Measurements from ENCODE around the gene RMND5A.

The RMND5A gene

DNA sequence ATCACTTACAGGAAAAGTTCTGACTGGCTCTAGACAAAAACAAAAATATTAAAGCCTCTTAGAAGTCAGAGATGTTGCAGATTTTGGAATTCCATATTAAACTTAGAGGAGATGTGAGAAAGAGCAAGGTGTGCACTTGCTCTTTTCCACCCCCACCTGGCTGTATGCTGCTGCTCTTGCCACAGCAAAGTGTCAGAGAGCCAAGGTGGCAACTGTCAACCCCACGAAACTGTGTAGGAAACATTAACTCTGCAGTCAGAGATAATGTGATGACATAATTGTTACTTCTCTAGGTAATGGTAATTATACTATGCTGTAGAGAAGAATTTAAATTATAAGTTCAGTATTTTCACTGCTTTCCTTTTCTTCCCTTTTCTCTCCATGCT, 45.2 kb downstream of the RMND5A start:
- DNase-seq (ENCODE audit: low read depth in 2 of 2) = no peak

DNA sequence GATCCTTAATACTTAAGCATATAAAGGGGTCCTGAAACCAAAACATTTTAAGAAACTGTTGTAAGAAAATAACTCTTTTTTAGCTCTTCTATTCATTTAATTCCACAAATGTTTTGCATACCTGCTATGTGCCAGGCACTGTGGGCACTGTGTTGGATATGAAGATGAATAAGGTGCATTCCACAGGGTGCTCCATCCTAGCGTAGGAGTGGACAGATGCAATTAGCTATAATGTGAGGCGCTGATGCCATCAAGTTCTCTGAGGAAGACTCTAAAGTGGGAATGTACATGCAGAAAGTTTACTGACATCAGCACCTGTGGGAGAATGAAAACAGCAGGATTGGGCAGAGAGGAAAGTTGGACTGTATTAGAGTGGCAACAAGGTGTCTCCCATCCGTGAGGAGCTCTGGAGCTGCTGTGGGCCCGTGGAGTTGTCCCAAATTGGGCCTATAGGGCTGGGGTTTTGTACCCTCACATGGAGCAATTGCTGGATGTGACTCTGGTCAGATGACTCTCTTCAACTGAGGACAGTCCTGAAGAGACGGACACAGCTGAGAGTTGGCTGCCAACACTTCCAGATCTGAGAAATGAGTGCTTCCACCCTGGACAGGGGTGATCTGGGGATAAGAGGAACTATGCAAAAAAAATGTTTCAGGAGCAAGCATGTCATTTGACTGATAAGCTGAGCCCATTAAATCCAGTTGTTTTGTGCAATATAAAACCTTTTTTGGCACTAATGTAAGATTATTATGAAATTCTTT, 48.3 kb downstream of the RMND5A start:
- DNase-seq (ENCODE audit: low read depth in 2 of 2) = no peak

DNA sequence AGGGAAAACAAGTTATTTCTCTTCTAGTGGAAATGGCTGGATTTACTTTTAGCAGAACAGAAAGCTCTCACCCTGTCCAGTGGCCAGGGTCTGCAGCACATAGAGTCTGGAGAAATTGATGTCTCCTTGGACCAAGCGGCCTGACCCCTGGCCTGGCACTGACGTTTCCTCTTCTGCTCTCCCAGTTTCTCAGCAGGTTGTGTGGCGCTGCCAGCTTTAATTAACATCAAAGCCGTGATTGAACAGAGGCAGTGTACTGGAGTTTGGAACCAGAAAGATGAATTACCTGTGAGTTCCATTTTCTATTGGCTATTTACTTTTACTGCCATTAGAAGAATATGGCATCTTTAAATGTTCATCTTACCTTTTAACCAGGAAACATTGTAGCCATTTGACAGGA, 49.7 kb downstream of the RMND5A start:
- no peak for DNase-seq (ENCODE audit: low read depth in 2 of 2)

DNA sequence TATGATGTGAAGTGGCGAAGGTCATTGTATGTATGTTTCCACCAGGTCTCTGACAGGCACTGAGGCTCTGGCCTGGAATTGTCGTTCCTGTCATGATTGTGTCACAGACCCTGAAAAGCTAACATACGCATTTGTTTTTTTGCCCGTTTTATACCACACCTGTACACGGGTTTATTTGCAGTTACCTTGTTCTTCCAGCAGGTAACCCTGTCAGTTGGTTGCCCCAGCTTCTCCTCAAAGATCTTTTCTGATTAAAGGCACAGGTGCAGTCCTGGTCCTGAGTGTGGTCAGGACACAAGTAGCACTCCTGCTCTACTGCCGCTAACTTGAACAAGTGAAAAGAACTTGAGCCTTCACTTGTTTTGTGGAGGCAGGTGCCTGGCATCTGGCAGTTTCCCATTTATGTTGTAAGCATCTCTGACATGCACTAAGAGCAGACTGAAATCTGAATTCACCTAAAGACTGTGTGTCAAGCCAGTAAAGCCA, 50.8 kb downstream of the RMND5A start:
- no peak for DNase-seq (ENCODE audit: low read depth in 2 of 2)

DNA sequence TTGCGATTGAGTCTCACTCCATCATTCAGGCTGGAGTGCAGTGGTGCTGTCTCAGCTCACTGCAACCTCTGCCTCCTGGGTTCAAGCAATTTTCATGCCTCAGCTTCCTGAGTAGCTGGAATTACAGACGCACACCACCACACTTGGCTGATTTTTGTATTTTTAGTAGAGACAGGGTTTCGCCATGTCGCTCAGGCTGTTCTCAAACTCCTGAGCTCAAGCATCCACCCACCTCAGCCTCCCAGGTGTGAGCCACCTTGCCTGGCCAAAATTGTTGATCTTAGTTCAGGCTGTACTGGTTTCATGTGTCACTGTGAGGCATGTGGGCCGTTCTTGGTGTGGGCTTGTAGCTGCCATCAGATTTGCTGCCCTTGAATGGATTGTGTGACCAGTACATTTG, 52.5 kb downstream of the RMND5A start:
- DNase-seq (ENCODE audit: low read depth in 2 of 2) = no peak

DNA sequence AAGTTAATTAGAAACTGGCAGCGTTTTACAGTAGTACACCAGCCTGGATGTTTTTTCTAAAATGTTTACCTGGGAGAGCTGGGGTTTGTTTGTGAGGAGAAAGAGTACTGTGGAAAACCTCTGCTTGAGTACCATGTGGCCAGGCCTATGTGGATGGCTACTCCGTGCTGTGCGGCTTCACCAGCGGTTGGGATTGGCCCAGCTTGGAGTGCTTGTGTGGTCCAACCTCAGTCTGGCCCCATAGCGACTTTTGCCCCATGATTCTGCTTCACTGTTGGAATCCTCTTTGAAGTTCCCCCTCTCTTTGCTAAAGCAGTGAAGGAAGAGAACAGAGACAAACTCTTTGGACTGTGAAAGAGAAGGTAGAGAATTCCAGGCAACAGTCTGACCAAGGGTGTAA, 54.8 kb downstream of the RMND5A start:
- DNase-seq (ENCODE audit: low read depth in 2 of 2) = no peak

DNA sequence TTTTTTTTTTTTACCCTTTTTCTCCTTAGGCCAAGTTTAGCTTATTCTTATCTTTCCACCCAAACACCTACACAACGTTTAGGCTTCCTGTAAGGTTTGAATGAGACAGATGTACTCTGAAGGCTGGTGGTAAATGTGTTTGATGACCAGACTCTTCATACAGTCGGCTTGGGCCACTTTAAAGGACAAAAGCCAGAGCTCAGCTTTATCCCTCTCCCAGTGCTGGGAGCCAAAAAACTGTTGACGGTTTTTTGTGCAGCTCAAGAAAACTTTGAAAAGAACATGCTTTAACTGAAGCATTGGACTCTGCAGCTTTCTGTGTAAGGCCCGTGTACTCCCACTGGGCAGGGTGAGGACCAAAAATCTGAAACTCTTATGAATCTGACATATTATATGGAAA, 55.2 kb downstream of the RMND5A start:
- DNase-seq (ENCODE audit: low read depth in 2 of 2) = no peak

DNA sequence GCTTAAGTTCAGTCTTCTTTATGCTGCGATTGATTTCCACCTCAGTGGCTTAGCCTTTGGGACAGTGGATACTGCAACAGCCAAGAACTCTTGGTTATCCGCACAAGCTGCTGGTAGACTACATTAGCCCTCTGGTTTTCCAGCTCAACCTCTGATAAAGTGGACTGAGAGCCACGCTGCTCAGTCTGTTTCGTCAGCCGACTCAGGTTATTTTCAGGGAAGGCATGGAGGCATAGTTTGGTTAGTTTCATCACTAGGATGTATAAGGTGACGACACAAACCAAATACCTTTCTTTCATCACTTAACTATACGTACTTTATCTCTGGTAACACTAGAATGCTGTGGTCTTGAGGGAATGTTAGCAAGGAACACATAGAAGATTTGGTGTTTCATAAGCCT, 56.4 kb downstream of the RMND5A start:
- DNase-seq (ENCODE audit: low read depth in 2 of 2) = no peak

DNA sequence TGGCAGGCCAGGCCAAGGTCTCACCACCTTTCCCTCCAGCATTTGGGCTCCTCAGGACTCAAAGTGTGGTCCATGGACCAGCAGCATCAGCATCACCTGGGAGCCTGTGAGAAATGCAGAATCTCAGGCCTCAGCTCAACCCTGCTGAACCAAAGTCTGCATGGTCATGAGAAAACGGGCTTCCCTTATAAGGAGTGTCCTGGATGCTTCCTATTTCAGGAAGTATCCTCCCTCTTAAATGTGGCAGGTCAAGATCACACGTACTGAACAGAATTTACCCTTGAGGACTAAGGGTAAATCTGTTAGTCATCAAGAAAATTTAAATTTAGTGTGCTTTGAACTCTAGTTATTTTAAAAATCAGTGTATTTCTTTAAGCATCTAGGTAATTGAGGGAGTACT, 58.9 kb downstream of the RMND5A start:
- DNase-seq (ENCODE audit: low read depth in 2 of 2) = no peak

DNA sequence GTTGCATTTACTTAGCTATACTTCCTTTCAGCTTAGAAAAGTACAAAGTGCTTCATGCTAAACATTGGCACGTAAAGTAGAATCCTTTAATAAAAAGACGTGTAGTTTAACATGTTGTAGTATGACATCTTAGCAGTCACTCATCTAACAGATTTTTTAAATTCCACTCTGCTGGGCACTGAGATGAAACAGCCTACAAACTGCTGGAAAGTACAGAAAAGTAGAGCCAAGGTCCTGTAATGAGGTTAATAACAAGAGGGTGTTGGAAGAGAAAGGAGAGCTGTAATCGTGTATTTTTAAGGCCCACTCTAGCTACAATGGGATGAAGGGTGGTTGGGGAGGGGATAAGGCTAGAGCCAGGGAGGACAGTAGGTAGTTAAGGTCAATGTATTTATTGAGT, 59.9 kb downstream of the RMND5A start:
- no peak for DNase-seq (ENCODE audit: low read depth in 2 of 2)

DNA sequence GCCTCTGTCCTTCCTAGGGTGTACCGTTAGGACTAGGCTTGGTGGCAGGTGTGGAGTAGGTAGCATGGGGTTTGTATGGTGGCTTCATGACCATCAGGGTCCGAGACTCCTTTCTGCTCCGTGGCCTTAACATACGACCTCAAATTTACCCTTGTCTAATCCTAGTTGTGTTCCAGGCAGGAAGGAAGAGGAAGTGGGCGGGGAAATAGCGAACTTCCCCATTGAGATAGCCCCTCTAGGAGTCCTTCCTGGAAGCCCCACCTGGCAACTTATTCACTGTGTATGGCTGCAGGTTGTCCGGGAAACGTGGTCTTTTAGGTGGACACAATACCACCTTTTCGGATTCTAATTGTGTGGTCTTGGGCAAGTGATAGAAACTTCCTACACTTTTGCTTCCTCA, 61.3 kb downstream of the RMND5A start:
- no peak for DNase-seq (ENCODE audit: low read depth in 2 of 2)

DNA sequence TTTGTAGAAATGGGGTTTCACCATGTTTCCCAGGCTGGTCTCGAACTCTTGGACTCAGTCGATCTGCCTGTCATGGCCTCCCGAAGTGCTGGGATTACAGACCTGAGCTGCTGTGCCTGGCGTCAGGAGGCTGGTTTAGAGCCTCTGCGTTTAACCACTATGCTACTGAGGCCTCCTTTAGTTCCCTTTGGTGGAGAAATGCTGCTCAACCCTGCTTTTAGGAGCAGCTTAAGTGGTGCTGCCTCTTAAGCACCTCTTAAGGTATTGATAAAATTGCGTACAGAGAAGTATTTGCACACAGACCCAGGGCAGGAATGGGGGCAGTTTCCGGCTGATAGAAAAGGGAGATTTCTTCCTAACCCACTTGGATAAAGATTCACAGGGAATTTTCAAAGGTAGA, 62.7 kb downstream of the RMND5A start:
- no peak for DNase-seq (ENCODE audit: low read depth in 2 of 2)

DNA sequence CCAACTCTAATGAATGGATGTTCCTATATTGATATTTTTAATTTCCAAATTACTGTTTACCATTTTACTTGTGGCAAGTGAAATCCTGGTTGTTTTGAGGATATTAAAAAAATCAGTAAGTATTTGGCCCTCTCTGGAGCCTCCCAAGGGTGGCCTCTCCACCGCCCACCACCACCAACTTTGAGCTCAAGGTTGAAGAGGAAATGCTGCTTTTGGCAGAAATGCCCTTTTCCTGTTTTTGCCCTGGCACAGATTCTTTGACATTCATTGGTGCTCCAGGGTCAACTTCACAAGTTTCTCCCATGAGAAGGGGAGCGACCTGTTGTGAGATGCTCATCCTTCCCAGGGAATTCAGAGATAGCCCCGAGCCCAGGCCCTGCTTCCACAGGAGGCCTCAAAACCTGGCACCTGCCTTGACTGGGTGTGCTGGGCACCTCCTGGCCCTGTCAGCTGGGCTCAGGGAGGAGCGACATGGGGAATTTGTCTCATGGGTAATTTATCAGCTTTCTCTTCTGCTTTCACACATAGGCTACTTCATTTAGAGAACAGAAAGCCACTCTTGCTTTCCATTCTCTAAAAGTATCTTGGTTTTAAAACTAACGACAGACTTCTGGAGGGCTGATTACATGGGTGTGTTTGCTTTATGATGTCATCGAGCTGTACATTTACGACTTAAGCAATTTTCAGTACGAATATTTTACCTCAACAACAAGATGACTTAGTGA, 63.7 kb downstream of the RMND5A start:
- no peak for DNase-seq (ENCODE audit: low read depth in 2 of 2)

DNA sequence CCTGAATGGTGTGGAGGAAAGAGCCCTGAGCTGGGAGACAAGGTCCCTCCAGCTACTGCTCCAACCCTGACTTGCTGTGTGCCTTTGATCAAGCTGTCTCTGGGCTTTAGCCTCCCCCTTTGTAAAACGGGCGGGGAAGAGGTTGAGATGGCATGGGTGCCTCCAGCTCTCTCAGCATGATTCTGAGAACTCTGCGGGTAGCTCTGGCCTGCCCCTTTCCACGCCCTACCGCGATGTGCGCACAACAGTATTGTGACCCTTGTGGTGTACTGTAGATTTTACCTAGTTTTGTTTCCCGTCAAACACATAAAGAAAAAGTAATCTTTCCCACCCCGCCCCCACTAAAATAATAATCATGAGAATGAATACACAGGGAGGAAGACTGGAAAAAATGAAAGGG, 65.4 kb downstream of the RMND5A start:
- peak in 1 of 2 donors; percentile 70 for DNase-seq (ENCODE audit: low read depth in 2 of 2)

DNA sequence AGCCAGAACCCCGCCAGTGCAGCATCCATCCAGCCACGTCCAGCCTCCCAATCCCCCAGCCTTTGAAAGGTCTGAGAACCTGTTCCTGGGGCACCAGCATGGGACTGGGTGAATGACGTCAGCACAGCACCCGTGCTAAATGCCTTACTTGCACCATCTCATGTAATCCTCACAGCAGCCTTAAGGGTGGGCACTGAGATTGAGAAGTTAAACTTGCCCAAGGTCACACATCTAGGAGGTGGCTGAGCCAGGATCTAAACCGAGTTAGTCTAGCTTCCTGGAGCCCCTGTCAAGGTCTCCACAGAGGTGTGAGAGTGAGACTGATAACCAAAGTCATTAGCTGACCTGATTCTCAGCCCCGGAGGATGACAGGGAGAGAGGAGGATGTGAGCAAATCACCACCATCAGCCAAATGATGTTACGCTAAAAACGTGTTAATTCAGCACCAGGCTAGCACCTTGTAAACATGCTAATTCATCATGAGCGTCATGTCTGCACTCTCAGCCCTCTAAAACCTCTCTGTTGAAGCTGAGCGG, 66.0 kb downstream of the RMND5A start:
- DNase-seq (ENCODE audit: low read depth in 2 of 2) = no peak

DNA sequence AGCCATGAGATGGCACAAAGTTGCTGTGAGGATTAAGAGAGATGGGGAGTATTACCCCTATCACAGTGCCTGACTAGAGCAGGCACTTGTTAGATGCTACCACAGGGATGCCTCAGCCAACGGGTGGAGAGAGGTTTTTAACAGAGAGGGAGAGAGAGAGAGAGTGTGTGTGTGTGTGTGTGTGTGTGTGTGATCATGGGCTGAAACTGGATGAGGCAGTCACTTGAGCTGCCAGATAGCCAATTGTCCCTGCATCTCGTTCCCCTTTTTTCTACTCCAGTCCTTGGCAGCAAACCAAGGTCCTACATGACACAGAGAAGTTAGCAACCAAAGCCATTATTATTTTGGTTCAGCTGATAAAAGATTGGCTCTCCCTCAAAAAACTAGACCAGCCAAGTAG, 67.6 kb downstream of the RMND5A start:
- no peak for DNase-seq (ENCODE audit: low read depth in 2 of 2)

DNA sequence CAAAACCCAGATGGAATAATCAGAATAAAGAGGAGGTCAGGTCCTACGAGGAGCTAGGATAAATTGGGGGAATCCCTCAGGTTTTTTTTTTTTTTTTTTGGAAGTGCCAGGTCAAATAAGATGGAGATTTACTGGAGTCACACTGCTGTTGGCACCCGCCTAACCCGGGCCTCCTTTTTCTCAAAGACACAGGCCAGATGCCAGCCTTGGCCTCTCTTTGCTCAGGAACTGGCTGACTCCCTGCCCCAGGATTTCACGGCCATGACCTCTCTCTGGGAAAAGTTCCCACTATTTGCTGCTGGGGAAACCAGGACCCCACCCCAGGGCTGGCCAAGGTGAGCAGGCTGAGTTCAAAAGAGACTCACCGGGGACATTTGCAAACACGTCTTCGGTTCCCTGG, 68.1 kb downstream of the RMND5A start:
- DNase-seq (ENCODE audit: low read depth in 2 of 2) = no peak

DNA sequence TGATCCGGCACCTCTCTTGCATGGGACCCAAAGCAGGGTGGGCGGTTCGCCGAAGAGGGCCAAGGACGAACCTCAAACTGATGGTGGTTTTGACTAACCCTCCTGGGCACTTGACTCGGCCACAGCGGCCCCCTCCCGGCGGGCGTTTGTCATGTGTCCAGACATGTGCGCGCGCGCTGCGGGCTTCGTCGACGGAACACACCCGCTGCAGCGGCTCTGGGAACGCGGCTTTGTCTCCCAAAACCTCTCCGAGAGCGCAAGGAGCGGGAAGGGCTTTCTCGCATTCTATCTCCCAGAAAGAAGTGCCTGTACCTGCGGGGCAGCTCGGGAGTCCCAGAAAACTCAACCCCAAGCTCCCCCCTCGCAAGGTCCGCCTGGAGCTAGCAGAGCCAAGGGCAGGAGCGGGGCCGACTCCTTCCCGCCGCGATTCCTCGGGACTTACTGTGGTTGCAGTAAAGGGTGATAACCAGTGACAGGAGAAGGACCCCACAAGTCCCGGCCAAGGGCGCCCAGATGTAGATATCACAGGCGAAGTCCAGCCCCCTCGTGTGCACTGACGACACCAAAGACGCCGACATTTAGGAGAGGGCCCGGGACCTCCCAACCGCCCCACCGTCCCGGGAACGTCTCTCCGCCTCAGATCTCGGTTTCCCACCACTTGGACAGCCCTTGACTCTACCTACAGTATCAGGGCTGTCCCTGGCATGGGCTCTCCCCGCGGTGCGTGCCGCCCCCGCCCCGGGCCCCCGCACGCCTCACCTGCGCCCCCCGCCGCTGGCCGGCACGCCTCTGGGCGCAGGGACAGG, 69.0 kb downstream of the RMND5A start:
- no peak for DNase-seq (ENCODE audit: low read depth in 2 of 2)

DNA sequence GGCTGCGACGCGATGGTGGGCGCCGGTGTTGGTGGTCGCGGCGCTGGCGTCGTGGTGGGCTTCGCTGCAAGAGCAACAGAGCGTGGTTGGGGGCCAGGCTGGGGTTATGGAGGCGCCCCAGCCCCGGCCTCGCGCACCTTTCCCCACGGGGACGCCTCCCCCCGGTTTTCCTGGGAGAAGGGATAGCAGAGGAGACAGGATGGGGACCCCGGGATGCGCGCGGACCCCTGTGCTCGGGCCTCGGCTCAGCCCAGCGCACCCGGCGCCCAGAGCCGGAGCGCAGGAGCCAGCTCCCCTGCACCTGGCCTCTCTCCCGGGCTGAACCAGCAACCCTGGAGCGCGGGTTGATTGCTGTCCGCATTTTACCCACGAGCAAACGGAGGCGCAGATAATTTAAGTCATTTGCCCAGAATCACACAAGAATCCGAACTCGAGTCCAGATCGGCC, 69.6 kb downstream of the RMND5A start:
- no peak for DNase-seq (ENCODE audit: low read depth in 2 of 2)

DNA sequence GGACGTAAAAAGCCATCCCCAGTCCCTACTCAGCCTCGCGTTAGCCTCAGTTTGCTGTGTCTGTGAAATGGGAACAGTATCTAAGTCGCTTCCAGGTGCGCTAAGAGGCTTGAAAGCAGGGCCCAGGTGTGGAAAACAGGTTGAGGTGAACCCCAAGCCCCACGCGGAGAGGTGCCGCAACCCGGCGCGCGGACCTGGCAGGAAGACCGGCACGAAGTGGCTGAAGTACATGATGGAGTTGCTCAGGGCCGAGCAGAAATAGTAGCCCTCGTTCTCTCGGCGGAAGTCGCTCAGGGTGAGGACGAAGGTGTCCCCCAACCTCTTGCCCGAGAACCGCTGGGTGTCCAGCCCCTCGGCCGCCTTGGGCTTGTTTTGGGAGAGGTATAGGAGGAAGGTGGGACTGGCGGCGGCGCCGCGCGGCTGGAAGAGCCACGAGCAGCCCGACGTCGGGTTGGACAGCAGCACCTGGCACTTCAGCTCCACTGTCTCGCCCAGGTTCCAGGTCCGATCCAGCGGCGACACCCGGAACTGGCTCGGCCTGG, 70.1 kb downstream of the RMND5A start:
- DNase-seq (ENCODE audit: low read depth in 2 of 2) = no peak

DNA sequence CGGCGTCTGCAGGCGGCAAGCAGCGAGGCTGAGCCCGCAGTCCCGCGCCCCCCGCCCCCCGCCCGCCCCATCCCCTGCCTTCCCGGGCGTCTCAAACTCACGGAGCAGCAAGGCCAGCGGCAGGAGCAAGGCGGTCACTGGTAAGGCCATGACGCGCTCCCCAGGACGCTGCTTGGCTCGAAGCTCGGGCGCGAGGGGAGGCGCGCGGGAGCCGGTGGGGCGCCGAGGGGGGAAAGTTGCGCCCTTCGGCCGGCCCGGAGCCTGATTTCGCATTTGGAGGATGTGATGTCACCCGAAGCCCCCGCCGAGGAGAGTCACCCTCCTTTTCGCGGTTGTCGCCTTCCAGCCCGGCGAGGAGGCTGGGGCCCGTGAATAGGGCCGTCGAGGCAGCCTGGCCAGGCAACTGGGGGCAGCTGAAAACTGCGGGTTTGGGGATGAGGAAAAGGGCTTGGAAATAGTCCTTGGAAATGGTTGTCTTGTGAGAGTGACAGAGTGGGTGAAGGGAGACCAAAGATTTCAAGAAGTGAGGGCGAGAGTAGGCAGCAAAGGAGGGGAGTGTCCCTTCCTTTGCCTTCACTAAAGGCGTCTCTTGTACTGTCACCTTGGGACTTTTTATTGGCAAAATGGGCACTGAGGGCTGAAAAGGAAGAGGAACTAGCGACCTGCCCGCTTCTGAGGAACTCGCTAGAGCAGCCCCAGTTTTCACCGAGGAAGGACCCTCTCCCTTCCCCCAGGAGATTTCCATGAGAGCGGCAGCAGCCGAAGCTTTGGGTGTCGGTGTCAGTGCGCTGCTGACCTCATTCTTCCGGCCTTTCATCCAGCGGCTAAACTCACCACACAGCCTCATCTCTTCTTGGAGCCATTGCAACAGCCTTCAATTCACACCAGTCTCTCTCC, 70.8 kb downstream of the RMND5A start, which contains the start of gene CD8A:
CD8A (minus strand) TSS at position 238 of the 897 bp plus-strand sequence; CDS start at position 150, 88 bp downstream.
- no peak for DNase-seq (ENCODE audit: low read depth in 2 of 2)
